PC-3 (cell line): ENCODE measurements around the gene ESF1.

Experiments used
- EZH2 ChIP-seq: fragments of 300-600 bp; sonication (generic); IDR thresholded peaks from one replicate; pipeline ENCODE4 v1.6.1; 2017; ENCODE audit warnings: antibody characterized with exemption, mild to moderate bottlenecking, low read length; ENCODE audit not compliant: unreplicated experiment
- TF ChIP-seq, protein P1 (sequence below): fragments of 300-600 bp; sonication (generic); conservative IDR thresholded peaks from 2 replicates; pipeline ENCODE4 v1.5.1; 2017; ENCODE audit warnings: antibody characterized with exemption, low read depth, mild to moderate bottlenecking, low read length

DNA sequence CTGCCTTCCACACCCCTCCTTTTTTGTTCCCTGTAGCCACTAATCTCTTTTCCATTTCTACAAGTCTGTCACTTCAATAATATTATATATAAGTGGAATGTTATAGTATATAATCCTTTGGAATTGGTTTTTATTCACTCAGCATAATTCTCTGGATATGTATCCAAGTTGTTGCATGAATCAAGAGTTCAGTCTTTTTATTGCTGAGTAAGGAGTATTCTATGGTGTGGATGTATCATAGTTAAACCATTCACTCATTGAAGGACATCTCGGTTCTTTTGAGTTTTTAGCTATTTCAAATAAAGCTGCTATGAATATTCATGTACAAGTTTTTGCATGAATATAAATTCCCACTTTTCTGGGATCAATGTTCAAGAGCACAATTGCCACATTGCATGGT is 76.5 kb downstream of the ESF1 start:
- TF ChIP-seq, protein P1, sequence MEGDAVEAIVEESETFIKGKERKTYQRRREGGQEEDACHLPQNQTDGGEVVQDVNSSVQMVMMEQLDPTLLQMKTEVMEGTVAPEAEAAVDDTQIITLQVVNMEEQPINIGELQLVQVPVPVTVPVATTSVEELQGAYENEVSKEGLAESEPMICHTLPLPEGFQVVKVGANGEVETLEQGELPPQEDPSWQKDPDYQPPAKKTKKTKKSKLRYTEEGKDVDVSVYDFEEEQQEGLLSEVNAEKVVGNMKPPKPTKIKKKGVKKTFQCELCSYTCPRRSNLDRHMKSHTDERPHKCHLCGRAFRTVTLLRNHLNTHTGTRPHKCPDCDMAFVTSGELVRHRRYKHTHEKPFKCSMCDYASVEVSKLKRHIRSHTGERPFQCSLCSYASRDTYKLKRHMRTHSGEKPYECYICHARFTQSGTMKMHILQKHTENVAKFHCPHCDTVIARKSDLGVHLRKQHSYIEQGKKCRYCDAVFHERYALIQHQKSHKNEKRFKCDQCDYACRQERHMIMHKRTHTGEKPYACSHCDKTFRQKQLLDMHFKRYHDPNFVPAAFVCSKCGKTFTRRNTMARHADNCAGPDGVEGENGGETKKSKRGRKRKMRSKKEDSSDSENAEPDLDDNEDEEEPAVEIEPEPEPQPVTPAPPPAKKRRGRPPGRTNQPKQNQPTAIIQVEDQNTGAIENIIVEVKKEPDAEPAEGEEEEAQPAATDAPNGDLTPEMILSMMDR: no peak
- no peak for TF ChIP-seq EZH2
